GM12891 (cell line): ENCODE measurements around the gene PRDM1.

Experiments
- POLR2A ChIP-seq: IDR thresholded peaks from 2 replicates; pipeline ENCODE4 v1.6.1; 2011; ENCODE audit warnings: low read depth, low read length, control low read depth
- POLR2AphosphoS5 ChIP-seq: IDR thresholded peaks from 2 replicates; pipeline ENCODE4 v1.6.1; 2011; ENCODE audit warnings: low read depth, low read length, control low read depth
- POU2F2 ChIP-seq: IDR thresholded peaks from 2 replicates; pipeline ENCODE4 v1.6.1; 2011; ENCODE audit warnings: low read depth, mild to moderate bottlenecking, control low read depth, low read length, moderate library complexity
- SPI1 ChIP-seq: IDR thresholded peaks from 2 replicates; pipeline ENCODE4 v1.6.1; 2011; ENCODE audit warnings: low read depth, low read length, control low read depth

DNA sequence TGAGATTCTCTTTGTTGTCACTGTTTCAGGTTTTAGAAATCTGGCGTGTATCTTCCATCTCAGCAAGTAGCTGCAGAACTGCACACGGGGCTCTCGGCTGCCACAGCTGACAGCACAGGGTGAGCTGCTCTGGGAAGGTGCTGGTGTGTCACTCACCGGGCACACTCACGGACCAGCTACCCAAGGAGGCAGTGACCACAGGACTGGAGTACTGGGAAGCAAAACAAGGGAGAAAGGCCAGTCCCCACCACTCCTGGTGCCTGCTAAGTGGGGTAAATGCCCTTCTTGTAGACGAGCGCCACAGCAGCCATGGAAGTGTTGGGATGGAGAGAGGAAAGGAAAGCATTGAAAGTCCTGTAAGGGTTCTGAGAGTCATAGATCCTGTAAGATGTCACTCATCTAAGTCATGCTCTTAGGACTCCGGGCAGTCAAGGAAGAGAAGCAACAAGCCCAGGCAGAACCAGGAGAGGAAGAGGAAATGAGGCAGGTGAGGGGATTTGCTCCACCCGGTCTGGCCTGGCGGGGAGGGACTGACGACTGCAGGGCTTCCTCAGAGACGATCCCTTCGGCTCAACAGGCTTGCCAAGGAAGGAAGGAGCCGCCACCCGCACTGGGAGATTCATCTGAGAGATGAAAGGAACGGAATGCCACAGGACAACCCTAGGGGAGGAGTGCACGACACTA lies 48.1 kb downstream of the PRDM1 start:
- TF ChIP-seq POU2F2 (no peak), POLR2AphosphoS5 (no peak), POLR2A (no peak), SPI1 (no peak)
